OCI-LY7 (cell line): ENCODE measurements around the gene NOTO. TPM values are rescaled to one million over a fixed set of nuclear protein-coding genes. Genes with fewer than 3 reads are reported as not detected.

ENCODE experiments used
- BruUV-seq: library from RNA; stranded (reverse); fragments of 400-500 nt; replicated peaks from 2 replicates; lab custom pipeline; 2021; lab: Mats Ljungman, UMichigan
- CTCF ChIA-PET: fragments of 300-600 bp; sonication (Branson Sonifier 250); formaldehyde crosslinking; loops from one replicate; lab custom pipeline; 2022; ENCODE audit warnings: antibody characterized with exemption; ENCODE audit not compliant: unreplicated experiment; lab: Charles Lee
- POLR2A ChIA-PET: fragments of 300-600 bp; sonication (Branson Sonifier 250); formaldehyde crosslinking; loops from one replicate; lab custom pipeline; 2022; ENCODE audit warnings: antibody characterized with exemption; lab: Charles Lee
- DNase-seq: peaks from one replicate; pipeline ENCODE4 v3.0.0-alpha.2; 2015; ENCODE audit warnings: low spot score
- H2AFZ ChIP-seq: fragments of 200-600 bp; sonication (generic), shearing (Covaris generic); 2 replicates; pipeline ENCODE4 v1.6.1; 2014; ENCODE audit warnings: mild to moderate bottlenecking, antibody characterized with exemption, low read length, moderate library complexity
- H3K27ac ChIP-seq: fragments of 200-600 bp; sonication (generic); 2 replicates; pipeline ENCODE4 v1.5.1; 2014; ENCODE audit warnings: mixed run types, low read depth, mild to moderate bottlenecking, moderate library complexity, low read length, inconsistent platforms; ENCODE audit not compliant: poor library complexity, severe bottlenecking
- H3K36me3 ChIP-seq: fragments of 200-600 bp; sonication (generic); 2 replicates; pipeline ENCODE4 v1.6.1; 2014; ENCODE audit warnings: mild to moderate bottlenecking, antibody characterized with exemption, low read length, moderate library complexity, mixed read lengths; ENCODE audit not compliant: insufficient read depth
- H3K4me1 ChIP-seq: fragments of 200-600 bp; sonication (generic); 2 replicates; pipeline ENCODE4 v1.5.1; 2014; ENCODE audit warnings: mild to moderate bottlenecking, low read length; ENCODE audit not compliant: insufficient read depth, poor library complexity, severe bottlenecking
- H3K4me2 ChIP-seq: fragments of 200-600 bp; sonication (generic); 2 replicates; pipeline ENCODE4 v1.6.1; 2014; ENCODE audit warnings: mild to moderate bottlenecking, low read length
- H3K4me3 ChIP-seq: fragments of 200-600 bp; sonication (generic); 2 replicates; pipeline ENCODE4 v1.5.1; 2014; ENCODE audit warnings: mild to moderate bottlenecking, low read depth, low read length; ENCODE audit not compliant: poor library complexity, severe bottlenecking
- H3K79me2 ChIP-seq: fragments of 200-600 bp; sonication (generic); 2 replicates; pipeline ENCODE4 v1.6.1; 2016; ENCODE audit warnings: low read depth, mild to moderate bottlenecking, low read length, moderate library complexity, mixed read lengths; ENCODE audit not compliant: insufficient read depth
- H3K9me2 ChIP-seq: fragments of 200-600 bp; sonication (generic); 2 replicates; pipeline ENCODE4 v1.6.1; 2016; ENCODE audit warnings: mild to moderate bottlenecking, low read length, mixed read lengths; ENCODE audit not compliant: insufficient read depth
- H3K9me3 ChIP-seq: fragments of 200-600 bp; sonication (generic); 2 replicates; pipeline ENCODE4 v1.6.1; 2014; ENCODE audit warnings: mild to moderate bottlenecking, mixed run types, low read length, mixed read lengths
- H4K20me1 ChIP-seq: fragments of 200-600 bp; sonication (generic); 2 replicates; pipeline ENCODE4 v1.6.1; 2014; ENCODE audit warnings: mild to moderate bottlenecking, antibody characterized with exemption, low read length, moderate library complexity, mixed read lengths; ENCODE audit not compliant: insufficient read depth
- EZH2phosphoT487 ChIP-seq: fragments of 200-600 bp; sonication (generic); IDR thresholded peaks from 2 replicates; pipeline ENCODE4 v1.6.1; 2018; ENCODE audit warnings: low read depth, borderline replicate concordance, mild to moderate bottlenecking, mixed run types, antibody characterized with exemption, low read length, moderate library complexity, mixed read lengths
- intact Hi-C: fragments of 100-400 bp; cut with micrococcal nuclease; formaldehyde crosslinking; loops from one replicate; pipeline ENCODE4 v1.10.0; 2022; ENCODE audit not compliant: unreplicated experiment
- total RNA-seq, 2 experiments: library from RNA; depleted of rRNA in 1 of 2; stranded (reverse); fragments of >200 nt in 1 of 2; shearing (Covaris generic) in 1 of 2; gene quantifications; 2 replicates each; pipeline ENCODE4 v1.2.3, GENCODE V29; 2014 to 2022
- TF ChIP-seq, protein P1 (sequence below): fragments of 200-600 bp; sonication (generic); conservative IDR thresholded peaks from 2 replicates; pipeline ENCODE4 v1.5.1; 2014; ENCODE audit warnings: mild to moderate bottlenecking, antibody characterized with exemption, low read length, moderate library complexity, mixed read lengths

NOTO gene
- total RNA-seq, 2 experiments from 2014 or later, result not detected

DNA sequence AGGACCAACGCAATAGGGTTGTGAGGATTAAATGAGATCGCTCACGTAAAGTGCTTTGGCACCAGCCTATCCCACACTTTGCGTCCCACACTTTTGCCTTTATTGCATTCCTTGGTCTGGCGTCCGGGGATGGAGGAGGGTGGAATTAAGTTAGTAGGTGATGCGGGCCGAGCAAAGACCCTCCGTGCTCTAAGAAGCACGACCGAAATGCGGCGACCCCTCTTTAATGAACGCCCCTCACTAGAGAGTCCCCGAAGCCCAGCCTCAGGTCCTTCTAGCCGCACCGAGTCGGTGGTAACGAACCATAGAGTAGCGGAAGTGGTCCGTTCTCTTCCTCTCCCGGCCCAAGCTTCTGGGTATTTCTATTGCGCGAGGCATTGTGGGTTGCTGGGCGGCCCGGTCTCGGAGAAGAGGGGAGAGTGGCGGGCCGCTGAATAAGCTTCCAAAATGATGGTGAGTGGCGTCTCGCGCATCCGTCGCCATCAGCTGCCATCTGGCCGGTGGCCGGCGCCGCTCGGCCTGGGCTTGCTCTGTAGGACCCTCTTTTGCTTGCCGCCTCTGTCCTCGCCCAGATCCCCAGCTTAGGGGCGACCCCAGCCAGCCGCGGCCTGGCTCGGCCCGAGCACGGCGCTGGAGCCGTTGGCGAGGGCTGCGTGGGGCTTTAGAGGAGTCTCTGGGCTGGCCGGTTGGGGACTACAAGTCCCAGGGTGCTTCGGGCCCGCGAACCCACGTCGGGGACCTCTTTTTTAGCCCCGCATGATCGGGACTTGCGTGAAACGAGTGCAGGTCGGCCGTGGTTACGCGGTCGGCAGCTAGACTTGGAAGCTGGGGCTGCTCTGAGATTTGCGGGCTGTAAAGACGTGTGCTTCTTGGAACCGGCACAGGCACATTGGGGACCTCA, 31.8 kb downstream of the NOTO start, which contains the start of gene CCT7:
Gene CCT7, plus strand, starts transcription at position 377 of the 901 bp plus-strand sequence. Its CDS starts 71 bp downstream, at position 448.
- Histone ChIP-seq H3K4me3 (peak within 1 kb of the TSS; percentile 93), H3K9me3 (no peaks in the 10 kb centered on the region), H3K9me2 (no peaks in the 10 kb centered on the region), H2AFZ (peak within 1 kb of the TSS; percentile 68; the same call in 1 of the 2 replicates), H3K4me2 (peak within 1 kb of the TSS; percentile 95), H3K36me3 (peaks cover 52% of the 10 kb centered on the region), H3K79me2 (peaks cover 51% of the 10 kb centered on the region), H3K27ac (peak within 1 kb of the TSS; percentile 78), H4K20me1 (peaks cover 31% of the 10 kb centered on the region), H3K4me1 (peaks cover 27% of the 10 kb centered on the region)
- peak; percentile 94 for DNase-seq
- TF ChIP-seq EZH2phosphoT487, result no peak
- intact Hi-C loops, result loop anchor here (1.0 to 2.0 kb wide), 4 partner anchors 20 to 1221 kb away; partner anchors contain the start of genes ALMS1, FBXO41, INO80B and SMYD5
- TSS peak; percentile 72 for BruUV-seq
- POLR2A ChIA-PET, result interaction anchor here (0.5 to 2.8 kb wide), 13 partner anchors 10 to 162 kb away, joined by 3 to 10 read pairs (median 4); partner anchors contain the start of genes FBXO41 and SMYD5
- CTCF ChIA-PET, result no interaction called here

DNA sequence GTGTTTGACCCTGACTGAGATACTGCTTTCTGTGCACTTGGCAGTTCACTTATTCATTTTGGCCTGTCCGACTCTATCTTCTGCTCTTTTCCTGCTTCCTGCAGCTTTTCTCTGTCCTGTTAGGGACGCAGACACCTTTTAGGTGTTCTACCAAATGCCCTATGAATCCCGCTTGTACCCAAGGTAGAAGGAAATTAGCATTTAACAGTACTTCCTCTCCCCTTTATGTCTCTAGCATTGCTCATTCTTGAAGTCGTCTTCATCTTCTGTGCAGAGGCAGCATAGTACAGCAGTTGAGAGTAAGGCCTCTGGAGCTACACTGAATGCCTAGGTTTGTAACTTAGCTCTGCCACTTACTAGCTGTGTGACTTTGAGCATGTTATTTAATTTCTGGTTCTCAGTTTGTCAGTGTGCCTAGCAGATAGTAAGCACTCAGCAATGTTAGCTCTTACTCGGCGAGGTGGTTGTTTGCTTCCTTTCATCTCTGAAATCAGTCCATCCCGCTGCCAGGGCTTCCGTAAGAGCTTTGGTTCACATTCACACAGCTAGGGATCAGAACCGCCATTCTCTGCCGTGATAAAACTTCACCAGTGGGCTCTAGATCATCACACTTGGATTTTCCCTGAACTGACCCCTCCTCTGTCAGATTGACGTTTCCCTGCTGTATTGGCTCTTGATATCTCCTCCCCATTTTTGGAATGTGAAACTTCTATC, 33.1 kb downstream of the NOTO start:
- CTCF ChIA-PET, result no interaction called here

More for the DNA sequence above, 33.1 kb downstream of the NOTO start:
- H3K9me2 ChIP-seq, result no peaks in the 10 kb centered on the region
- POLR2A ChIA-PET, result interaction anchor here (0.5 to 2.0 kb wide), 5 partner anchors 11 to 163 kb away, joined by 3 to 5 read pairs (median 4); no protein-coding TSS in a partner anchor
- peak; percentile 34 for DNase-seq
- no TSS peak for BruUV-seq
- peaks cover 37% of the 10 kb centered on the region for H4K20me1 ChIP-seq
- H3K79me2 ChIP-seq, result peaks cover 64% of the 10 kb centered on the region
- intact Hi-C loops, result loop anchor here (2.0 kb wide), 1 partner anchor 1219 kb away; the partner anchor contains the start of gene INO80B
- no peak overlapping the region for H2AFZ ChIP-seq
- TF ChIP-seq, protein P1, sequence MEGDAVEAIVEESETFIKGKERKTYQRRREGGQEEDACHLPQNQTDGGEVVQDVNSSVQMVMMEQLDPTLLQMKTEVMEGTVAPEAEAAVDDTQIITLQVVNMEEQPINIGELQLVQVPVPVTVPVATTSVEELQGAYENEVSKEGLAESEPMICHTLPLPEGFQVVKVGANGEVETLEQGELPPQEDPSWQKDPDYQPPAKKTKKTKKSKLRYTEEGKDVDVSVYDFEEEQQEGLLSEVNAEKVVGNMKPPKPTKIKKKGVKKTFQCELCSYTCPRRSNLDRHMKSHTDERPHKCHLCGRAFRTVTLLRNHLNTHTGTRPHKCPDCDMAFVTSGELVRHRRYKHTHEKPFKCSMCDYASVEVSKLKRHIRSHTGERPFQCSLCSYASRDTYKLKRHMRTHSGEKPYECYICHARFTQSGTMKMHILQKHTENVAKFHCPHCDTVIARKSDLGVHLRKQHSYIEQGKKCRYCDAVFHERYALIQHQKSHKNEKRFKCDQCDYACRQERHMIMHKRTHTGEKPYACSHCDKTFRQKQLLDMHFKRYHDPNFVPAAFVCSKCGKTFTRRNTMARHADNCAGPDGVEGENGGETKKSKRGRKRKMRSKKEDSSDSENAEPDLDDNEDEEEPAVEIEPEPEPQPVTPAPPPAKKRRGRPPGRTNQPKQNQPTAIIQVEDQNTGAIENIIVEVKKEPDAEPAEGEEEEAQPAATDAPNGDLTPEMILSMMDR, result no peak
- no peak for TF ChIP-seq EZH2phosphoT487
- H3K9me3 ChIP-seq, result no peaks in the 10 kb centered on the region
- peak overlapping the region; percentile 93 for H3K4me3 ChIP-seq
- H3K4me1 ChIP-seq, result peaks cover 27% of the 10 kb centered on the region
- H3K4me2 ChIP-seq, result peak overlapping the region; percentile 95
- peaks cover 54% of the 10 kb centered on the region for H3K36me3 ChIP-seq
- peak overlapping the region; percentile 78 for H3K27ac ChIP-seq
